Hepatocyte (in vitro differentiated cells): ENCODE measurements around the gene PTPRQ. TPM values are rescaled to one million over a fixed set of nuclear protein-coding genes. Genes with fewer than 3 reads are reported as not detected.
A peak's percentile ranks its signal among the peaks of the same experiment; 100 is the strongest.

Experiments
- DNase-seq: peaks from one replicate; pipeline ENCODE4 v3.0.0-alpha.2; 2016; ENCODE audit warnings: low spot score
- H2AFZ ChIP-seq: fragments of 200-600 bp; sonication (generic); 2 replicates; pipeline ENCODE4 v1.6.0; 2016; ENCODE audit warnings: antibody characterized with exemption, mild to moderate bottlenecking
- H3K27ac ChIP-seq: fragments of 200-600 bp; sonication (generic); 2 replicates; pipeline ENCODE4 v1.5.1; 2016; ENCODE audit warnings: mild to moderate bottlenecking
- H3K27me3 ChIP-seq: fragments of 200-600 bp; sonication (generic); 2 replicates; pipeline ENCODE4 v1.6.1; 2016
- H3K36me3 ChIP-seq: fragments of 200-600 bp; sonication (generic); replicated peaks from 2 replicates; pipeline ENCODE4 v1.5.1; 2016; ENCODE audit warnings: low read depth; ENCODE audit not compliant: insufficient read depth
- H3K4me1 ChIP-seq: fragments of 200-600 bp; sonication (generic); 2 replicates; pipeline ENCODE4 v1.5.1; 2016; ENCODE audit warnings: mild to moderate bottlenecking, moderate library complexity; ENCODE audit not compliant: insufficient read depth
- H3K4me2 ChIP-seq: fragments of 200-600 bp; sonication (generic); 2 replicates; pipeline ENCODE4 v1.6.0; 2016
- H3K4me3 ChIP-seq: fragments of 200-600 bp; sonication (generic); 2 replicates; pipeline ENCODE4 v1.5.1; 2016; ENCODE audit warnings: mild to moderate bottlenecking
- H3K79me2 ChIP-seq: fragments of 200-600 bp; sonication (generic); 2 replicates; pipeline ENCODE4 v1.6.0; 2017; ENCODE audit warnings: mild to moderate bottlenecking
- H3K9me2 ChIP-seq: fragments of 200-600 bp; sonication (generic); replicated peaks from 2 replicates; pipeline ENCODE4 v1.6.0; 2017; ENCODE audit warnings: mild to moderate bottlenecking; ENCODE audit not compliant: insufficient read depth
- H3K9me3 ChIP-seq: fragments of 200-600 bp; sonication (generic); 2 replicates; pipeline ENCODE4 v1.5.1; 2016; ENCODE audit warnings: low read depth, mild to moderate bottlenecking
- H4K20me1 ChIP-seq: fragments of 200-600 bp; sonication (generic); 2 replicates; pipeline ENCODE4 v1.6.0; 2016; ENCODE audit warnings: mild to moderate bottlenecking; ENCODE audit not compliant: insufficient read depth, poor library complexity, severe bottlenecking
- EZH2 ChIP-seq: fragments of 200-600 bp; sonication (generic); IDR thresholded peaks from 2 replicates; pipeline ENCODE4 v1.6.1; 2016; ENCODE audit warnings: antibody characterized with exemption, mild to moderate bottlenecking, borderline replicate concordance
- EZH2phosphoT487 ChIP-seq: fragments of 200-600 bp; sonication (generic); IDR thresholded peaks from one replicate; pipeline ENCODE4 v1.6.1; 2018; ENCODE audit warnings: antibody characterized with exemption, mild to moderate bottlenecking, low read depth, moderate library complexity; ENCODE audit not compliant: unreplicated experiment, severe bottlenecking
- WGBS: methylation state at CpG from one replicate; pipeline ENCODE4 v1.1.6; 2016; ENCODE audit warnings: low lambda C conversion rate; ENCODE audit errors: missing lambda C conversion rate; 5-methylcytosine and 5-hydroxymethylcytosine counted together
- polyA plus RNA-seq: library from polyadenylated mRNA; unstranded; fragments of >200 nt; fragmentation: Nextera tagmentation; extraction: Ambion mirVana; gene quantifications from 2 replicates; pipeline ENCODE4 v1.2.1, GENCODE V29; 2016
- total RNA-seq: library from RNA; depleted of rRNA; stranded (reverse); fragments of >200 nt; gene quantifications from 2 replicates; pipeline ENCODE4 v1.2.3, GENCODE V29; 2014
- TF ChIP-seq, protein P1 (sequence below): fragments of 200-600 bp; sonication (generic); IDR thresholded peaks from 2 replicates; pipeline ENCODE4 v1.5.1; 2016; ENCODE audit warnings: antibody characterized with exemption, mild to moderate bottlenecking; ENCODE audit not compliant: poor library complexity

PTPRQ gene
- total and polyA plus RNA-seq, 2 experiments from 2014 or later = 0.03 TPM; not detected in 1

DNA sequence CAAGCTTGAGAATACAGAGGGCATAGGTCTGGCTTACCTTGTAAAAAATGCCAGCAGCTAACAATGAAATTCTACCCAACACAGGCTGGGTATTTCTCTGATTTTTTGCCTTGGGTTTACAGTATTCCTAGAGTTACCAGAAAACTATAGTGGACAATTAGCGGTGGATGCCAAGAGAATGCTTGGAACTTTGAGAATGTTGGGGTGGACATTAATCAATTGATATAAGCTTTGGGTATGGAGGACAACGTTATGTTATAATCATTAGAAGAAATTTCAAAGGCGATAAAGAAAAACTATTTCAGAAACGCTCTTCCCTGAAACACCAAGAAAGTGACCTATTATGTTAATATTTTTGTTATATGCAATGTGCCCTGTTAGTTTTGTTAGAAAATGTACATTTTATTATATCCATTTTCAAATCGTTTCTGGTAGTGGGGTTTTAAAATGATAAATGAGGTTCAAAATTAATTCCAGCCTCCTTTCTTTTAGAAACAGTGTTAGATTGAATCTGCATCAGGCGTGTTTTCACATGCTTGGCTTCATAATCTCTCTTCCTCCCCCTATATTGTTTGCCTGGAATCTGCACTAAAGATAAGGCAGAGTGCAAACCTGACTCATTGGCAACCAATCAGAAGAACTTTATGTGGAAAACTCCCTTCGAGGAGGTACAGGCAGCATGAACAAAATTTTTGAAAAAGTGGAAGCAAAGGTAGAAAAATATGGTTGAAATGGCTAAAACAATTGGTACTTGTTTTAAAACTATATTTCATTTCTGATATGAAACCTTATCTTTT is 1.4 kb upstream of the PTPRQ start:
- Histone ChIP-seq H3K9me3 (no peaks in the 10 kb centered on the region), H2AFZ (no peak overlapping the region), H3K79me2 (no peaks in the 10 kb centered on the region), H3K27me3 (no peaks in the 10 kb centered on the region), H4K20me1 (no peaks in the 10 kb centered on the region), H3K4me3 (no peak overlapping the region), H3K4me1 (no peaks in the 10 kb centered on the region), H3K36me3 (no peaks in the 10 kb centered on the region), H3K4me2 (no peak overlapping the region), H3K27ac (no peak overlapping the region), H3K9me2 (no peaks in the 10 kb centered on the region)
- peak; percentile 24 for DNase-seq
- 68% methylated on average over 7 of the region's 7 CpGs for WGBS
- TF ChIP-seq, protein P1, sequence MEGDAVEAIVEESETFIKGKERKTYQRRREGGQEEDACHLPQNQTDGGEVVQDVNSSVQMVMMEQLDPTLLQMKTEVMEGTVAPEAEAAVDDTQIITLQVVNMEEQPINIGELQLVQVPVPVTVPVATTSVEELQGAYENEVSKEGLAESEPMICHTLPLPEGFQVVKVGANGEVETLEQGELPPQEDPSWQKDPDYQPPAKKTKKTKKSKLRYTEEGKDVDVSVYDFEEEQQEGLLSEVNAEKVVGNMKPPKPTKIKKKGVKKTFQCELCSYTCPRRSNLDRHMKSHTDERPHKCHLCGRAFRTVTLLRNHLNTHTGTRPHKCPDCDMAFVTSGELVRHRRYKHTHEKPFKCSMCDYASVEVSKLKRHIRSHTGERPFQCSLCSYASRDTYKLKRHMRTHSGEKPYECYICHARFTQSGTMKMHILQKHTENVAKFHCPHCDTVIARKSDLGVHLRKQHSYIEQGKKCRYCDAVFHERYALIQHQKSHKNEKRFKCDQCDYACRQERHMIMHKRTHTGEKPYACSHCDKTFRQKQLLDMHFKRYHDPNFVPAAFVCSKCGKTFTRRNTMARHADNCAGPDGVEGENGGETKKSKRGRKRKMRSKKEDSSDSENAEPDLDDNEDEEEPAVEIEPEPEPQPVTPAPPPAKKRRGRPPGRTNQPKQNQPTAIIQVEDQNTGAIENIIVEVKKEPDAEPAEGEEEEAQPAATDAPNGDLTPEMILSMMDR = no peak
- TF ChIP-seq EZH2 = no peak

DNA sequence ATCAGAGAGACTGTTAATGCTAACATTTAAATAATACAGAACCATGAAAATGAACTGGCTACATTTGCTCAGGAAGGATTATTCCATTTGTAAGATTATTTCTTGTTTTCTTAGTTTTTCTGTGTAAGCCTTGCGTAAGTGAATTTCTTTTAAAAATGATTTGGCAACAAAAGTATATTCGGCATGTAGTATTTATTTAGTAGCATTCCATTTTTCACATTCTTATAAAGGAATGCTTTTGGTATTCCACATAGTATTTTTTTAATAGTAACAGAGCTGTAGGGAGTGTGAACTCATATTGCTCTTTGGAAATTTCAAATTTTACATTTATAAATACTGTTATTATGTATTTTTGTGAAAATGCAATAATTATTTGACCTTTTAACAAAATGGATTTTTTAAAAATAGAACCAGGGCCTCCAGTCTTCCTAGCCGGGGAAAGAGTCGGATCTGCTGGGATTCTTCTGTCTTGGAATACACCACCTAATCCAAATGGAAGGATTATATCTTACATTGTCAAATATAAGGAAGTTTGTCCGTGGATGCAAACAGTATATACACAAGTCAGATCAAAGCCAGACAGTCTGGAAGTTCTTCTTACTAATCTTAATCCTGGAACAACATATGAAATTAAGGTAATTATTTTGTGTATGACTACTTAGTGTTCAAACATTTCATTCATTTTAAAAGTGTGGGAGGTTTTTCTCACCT is 1.2 kb downstream of the PTPRQ start:
- Histone ChIP-seq H3K9me3 (no peaks in the 10 kb centered on the region), H3K4me1 (no peaks in the 10 kb centered on the region), H3K36me3 (no peaks in the 10 kb centered on the region), H4K20me1 (no peaks in the 10 kb centered on the region), H3K27ac (no peak overlapping the region), H3K27me3 (no peaks in the 10 kb centered on the region), H3K79me2 (no peaks in the 10 kb centered on the region), H2AFZ (no peak overlapping the region), H3K9me2 (no peaks in the 10 kb centered on the region), H3K4me2 (no peak overlapping the region), H3K4me3 (no peak overlapping the region)
- DNase-seq = no peak
- no peak for TF ChIP-seq EZH2
- TF ChIP-seq, protein P1 = no peak
- TF ChIP-seq EZH2phosphoT487 = no peak
- WGBS = 82% methylated on average over 5 of the region's 5 CpGs

DNA sequence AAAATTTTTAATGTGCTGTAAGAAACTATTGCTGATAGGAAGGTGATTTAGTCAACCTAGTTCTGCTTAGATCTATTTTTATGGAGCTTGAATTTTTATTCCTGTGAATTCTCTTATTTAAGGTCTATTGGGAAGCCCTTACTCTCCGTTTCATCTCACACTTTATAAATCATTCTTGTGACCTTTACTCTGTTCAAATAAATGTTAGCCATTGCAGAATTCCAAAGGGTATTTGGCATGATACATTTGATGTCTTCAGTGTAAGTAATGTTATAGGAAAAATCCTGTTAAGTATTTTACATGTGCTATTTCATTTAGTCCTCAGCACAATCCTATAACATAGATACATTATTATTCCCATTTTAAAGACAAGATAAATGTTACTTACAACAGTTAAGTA is 12.5 kb downstream of the PTPRQ start:
- H4K20me1 ChIP-seq = no peaks in the 10 kb centered on the region
- DNase-seq = no peak
- H3K9me3 ChIP-seq = no peaks in the 10 kb centered on the region
- H2AFZ ChIP-seq = no peak overlapping the region
- H3K36me3 ChIP-seq = no peaks in the 10 kb centered on the region
- H3K4me2 ChIP-seq = no peak overlapping the region
- no peaks in the 10 kb centered on the region for H3K27me3 ChIP-seq
- H3K9me2 ChIP-seq = no peaks in the 10 kb centered on the region
- H3K27ac ChIP-seq = no peak overlapping the region
- H3K4me1 ChIP-seq = no peaks in the 10 kb centered on the region
- TF ChIP-seq, protein P1 = no peak
- TF ChIP-seq EZH2phosphoT487 (no peak), EZH2 (no peak)
- WGBS = 86% methylated on average over 1 of the region's 1 CpG
- no peaks in the 10 kb centered on the region for H3K79me2 ChIP-seq
- no peak overlapping the region for H3K4me3 ChIP-seq
